Thymus (tissue), 14 donors: ENCODE results near the gene AQP1. TPM values are rescaled to one million over a fixed set of nuclear protein-coding genes. Genes with fewer than 3 reads are reported as not detected.

Experiments
- DNase-seq, 9 donors: peaks; one replicate each; pipeline ENCODE4 v3.0.0-alpha.2; 2013; ENCODE audit warnings: low spot score in 9 of 9, low read depth in 6 of 9, missing footprints in 1 of 9
- H3K27ac ChIP-seq, 2 donors: one replicate each; pipeline ENCODE4 v1.5.1; 2013; ENCODE audit warnings: control low read depth in 1 of 2, low read depth in 1 of 2, low read length in 1 of 2, mild to moderate bottlenecking in 1 of 2, moderate library complexity in 1 of 2
- H3K27me3 ChIP-seq, 2 donors: one replicate each; pipeline ENCODE4 v1.5.1; 2013; ENCODE audit warnings: low read length in 1 of 2; ENCODE audit not compliant: control insufficient read depth in 2 of 2, insufficient read depth in 1 of 2
- H3K36me3 ChIP-seq, 2 donors: one replicate each; pipeline ENCODE4 v1.5.1; 2013; ENCODE audit warnings: low read length in 1 of 2, mild to moderate bottlenecking in 1 of 2, moderate library complexity in 1 of 2; ENCODE audit not compliant: control insufficient read depth in 2 of 2, insufficient read depth in 2 of 2
- H3K4me1 ChIP-seq, 2 donors: one replicate each; pipeline ENCODE4 v1.5.1; 2013; ENCODE audit warnings: low read length in 2 of 2; ENCODE audit not compliant: control insufficient read depth in 2 of 2, insufficient read depth in 2 of 2
- H3K4me3 ChIP-seq, 2 donors: one replicate each; pipeline ENCODE4 v1.5.1; 2013; ENCODE audit warnings: low read length in 2 of 2, control low read depth in 1 of 2, mild to moderate bottlenecking in 1 of 2
- H3K9me3 ChIP-seq, 2 donors: one replicate each; pipeline ENCODE4 v1.5.1; 2013; ENCODE audit warnings: low read length in 1 of 2, mild to moderate bottlenecking in 1 of 2; ENCODE audit not compliant: control insufficient read depth in 2 of 2, insufficient read depth in 1 of 2
- WGBS: extraction: QIAGEN DNeasy Blood & Tissue Kit; methylation state at CpG from one replicate; pipeline ENCODE4 v1.1.7; 2013; 5-methylcytosine and 5-hydroxymethylcytosine counted together
- long read RNA-seq, 10 donors: transcript quantifications; one replicate each; lab custom pipeline, GENCODE V29; 2026
- polyA plus RNA-seq: library from polyadenylated mRNA; stranded (reverse); fragments of 200-250 nt; gene quantifications from one replicate; pipeline ENCODE4 v1.2.3, GENCODE V29; 2013
- total RNA-seq: library from RNA; stranded (reverse); fragments of 120-200 nt; gene quantifications from one replicate; pipeline ENCODE4 v1.2.4, GENCODE V29; 2013
- donor health status: healthy.

Gene AQP1
- total RNA-seq (18.4 TPM), polyA plus RNA-seq (42.2 TPM)
- long read RNA-seq, donor 1, partial matches to known transcripts: 0 of 1 reads
- long read RNA-seq, donor 1, other reads (novel, unspliced or antisense): 0 of 1 reads
- long read RNA-seq, donor 2: 0 reads
- long read RNA-seq, donor 3, partial matches to known transcripts: 0 of 4 reads
- long read RNA-seq, donor 3, other reads (novel, unspliced or antisense): 0 of 4 reads
- long read RNA-seq, donor 4, transcript AQP1-201 (4 exons, 2,913 nt): major isoform, 5 of 5 reads
- long read RNA-seq, donor 4, partial matches to known transcripts: 0 of 5 reads
- long read RNA-seq, donor 4, other reads (novel, unspliced or antisense): 0 of 5 reads
- long read RNA-seq, donor 5, transcript AQP1-201 (4 exons, 2,913 nt): major isoform, 24 of 53 reads
- long read RNA-seq, donor 5, partial matches to known transcripts: 29 of 53 reads
- long read RNA-seq, donor 5, other reads (novel, unspliced or antisense): 0 of 53 reads
- long read RNA-seq, donor 6, partial matches to known transcripts: 0 of 4 reads
- long read RNA-seq, donor 6, other reads (novel, unspliced or antisense): 0 of 4 reads
- long read RNA-seq, donor 7, transcript AQP1-201 (4 exons, 2,913 nt): major isoform, 7 of 7 reads
- long read RNA-seq, donor 7, partial matches to known transcripts: 0 of 7 reads
- long read RNA-seq, donor 7, other reads (novel, unspliced or antisense): 0 of 7 reads
- long read RNA-seq, donor 8, partial matches to known transcripts: 0 of 3 reads
- long read RNA-seq, donor 8, other reads (novel, unspliced or antisense): 0 of 3 reads
- long read RNA-seq, donor 9, partial matches to known transcripts: 0 of 4 reads
- long read RNA-seq, donor 9, other reads (novel, unspliced or antisense): 0 of 4 reads
- long read RNA-seq, donor 10, partial matches to known transcripts: 0 of 1 reads
- long read RNA-seq, donor 10, other reads (novel, unspliced or antisense): 0 of 1 reads

GRCh38 chr7:30911561-30911969, at the start of gene AQP1:
AQP1 (plus strand) TSS chr7:30911853; CDS start chr7:30911910, 57 bp downstream.
- Histone ChIP-seq H3K4me1 (no peaks in the 10 kb centered on the region), H3K36me3 (no peaks in the 10 kb centered on the region), H3K4me3 (no peak within 1 kb of the TSS), H3K9me3 (no peaks in the 10 kb centered on the region), H3K27me3 (no peaks in the 10 kb centered on the region), H3K27ac (no peak within 1 kb of the TSS)
- WGBS: 17% methylated on average over 12 of the region's 12 CpGs
- DNase-seq: no peak

GRCh38 chr7:30862995-30863705, 48.5 kb upstream of the AQP1 start:
- Histone ChIP-seq H3K27me3 (no peaks in the 10 kb centered on the region), H3K27ac (no peak overlapping the region), H3K4me3 (no peak overlapping the region), H3K36me3 (no peaks in the 10 kb centered on the region), H3K9me3 (peaks cover 0 to 2% of the 10 kb centered on the region in 2 donors), H3K4me1 (no peaks in the 10 kb centered on the region)
- no peak for DNase-seq
- WGBS: 94% methylated on average over 9 of the region's 9 CpGs

DNA sequence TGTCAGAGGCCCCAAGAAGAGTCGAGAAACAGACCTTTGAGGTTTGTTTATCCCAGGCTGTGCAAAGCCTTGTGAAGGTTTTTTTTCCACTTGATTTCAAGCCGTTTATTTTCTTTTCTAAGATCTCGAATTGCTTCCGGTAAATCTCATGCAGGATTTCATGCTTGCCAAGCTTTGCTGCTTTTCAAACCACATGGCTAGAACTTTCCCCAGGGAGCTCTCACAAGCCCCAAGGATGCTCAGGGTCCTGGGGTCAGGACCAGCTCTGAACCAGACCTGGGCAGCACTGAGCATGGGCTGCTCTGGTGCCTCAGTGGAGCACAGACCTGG, 48.0 kb upstream of the AQP1 start:
- Histone ChIP-seq H3K27me3 (no peaks in the 10 kb centered on the region), H3K27ac (no peak overlapping the region), H3K4me3 (no peak overlapping the region), H3K9me3 (peaks cover 0 to 2% of the 10 kb centered on the region in 2 donors), H3K4me1 (no peaks in the 10 kb centered on the region), H3K36me3 (no peaks in the 10 kb centered on the region)
- DNase-seq: no peak
- 92% methylated on average over 4 of the region's 4 CpGs for WGBS

- H3K4me3 ChIP-seq: no peak overlapping the region
- no peak overlapping the region for H3K27ac ChIP-seq
- peaks cover 0 to 2% of the 10 kb centered on the region in 2 donors for H3K9me3 ChIP-seq
- H3K4me1 ChIP-seq: no peaks in the 10 kb centered on the region
- WGBS: 93% methylated on average over 3 of the region's 3 CpGs
- H3K36me3 ChIP-seq: no peaks in the 10 kb centered on the region
- no peaks in the 10 kb centered on the region for H3K27me3 ChIP-seq
- DNase-seq: no peak
These were observed 47.6 kb upstream of the AQP1 start for GRCh38 chr7:30864101-30864500.

GRCh38 chr7:30865076-30865475, 46.6 kb upstream of the AQP1 start:
- H3K27ac ChIP-seq: no peak overlapping the region
- no peaks in the 10 kb centered on the region for H3K36me3 ChIP-seq
- H3K4me3 ChIP-seq: no peak overlapping the region
- no peak for DNase-seq
- no peaks in the 10 kb centered on the region for H3K27me3 ChIP-seq
- H3K9me3 ChIP-seq: no peaks in the 10 kb centered on the region
- H3K4me1 ChIP-seq: no peaks in the 10 kb centered on the region
- WGBS: 90% methylated on average over 4 of the region's 4 CpGs

DNA sequence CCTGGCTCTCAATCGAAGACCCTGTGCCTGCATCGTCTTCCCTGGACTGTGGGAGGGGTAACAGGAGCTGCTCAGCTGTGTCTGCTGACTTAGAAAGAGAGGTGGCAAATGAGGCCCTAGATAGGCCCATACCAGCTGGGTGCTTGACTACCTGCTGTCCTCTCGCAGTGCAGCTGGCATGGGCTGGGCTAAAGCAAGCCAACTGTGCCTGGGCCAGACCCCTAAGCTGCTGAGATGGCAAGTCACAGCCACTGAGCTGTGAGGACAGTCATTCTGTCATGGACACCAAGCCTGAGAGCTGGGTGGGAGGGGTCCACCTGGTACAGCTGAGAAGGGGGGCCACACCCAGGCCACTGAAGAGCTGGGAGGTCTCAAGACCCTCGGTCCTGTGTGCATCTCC, 45.8 kb upstream of the AQP1 start:
- no peak overlapping the region for H3K27ac ChIP-seq
- no peak for DNase-seq
- no peaks in the 10 kb centered on the region for H3K27me3 ChIP-seq
- no peaks in the 10 kb centered on the region for H3K36me3 ChIP-seq
- WGBS: 95% methylated on average over 4 of the region's 4 CpGs
- H3K4me1 ChIP-seq: no peaks in the 10 kb centered on the region
- H3K4me3 ChIP-seq: no peak overlapping the region
- no peaks in the 10 kb centered on the region for H3K9me3 ChIP-seq

DNA sequence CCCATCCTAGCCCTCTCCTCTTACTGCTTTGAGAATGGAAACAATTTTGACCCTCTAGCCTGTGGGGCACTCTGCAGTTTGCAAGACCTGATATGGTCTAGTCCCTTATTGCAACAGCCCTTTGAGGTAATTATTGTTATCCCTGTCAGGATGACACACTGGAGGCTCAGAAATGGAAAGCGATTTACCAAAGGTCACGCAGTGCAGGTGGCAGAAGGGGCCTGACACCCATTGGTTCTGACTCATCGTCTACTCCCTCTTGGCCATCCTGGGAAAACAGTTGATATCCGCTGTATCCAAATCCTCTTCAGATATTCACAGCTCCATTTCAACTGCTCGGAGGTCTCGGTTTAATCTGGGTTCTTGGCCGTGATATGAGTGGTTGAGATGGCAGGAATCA, 44.7 kb upstream of the AQP1 start:
- 98% methylated on average over 7 of the region's 7 CpGs for WGBS
- no peak for DNase-seq
- Histone ChIP-seq H3K27me3 (no peaks in the 10 kb centered on the region), H3K4me1 (no peaks in the 10 kb centered on the region), H3K4me3 (no peak overlapping the region), H3K27ac (no peak overlapping the region), H3K9me3 (no peaks in the 10 kb centered on the region), H3K36me3 (no peaks in the 10 kb centered on the region)

GRCh38 chr7:30867483-30867882, 44.2 kb upstream of the AQP1 start:
- Histone ChIP-seq H3K4me3 (no peak overlapping the region), H3K9me3 (no peaks in the 10 kb centered on the region), H3K4me1 (no peaks in the 10 kb centered on the region), H3K27me3 (no peaks in the 10 kb centered on the region), H3K27ac (no peak overlapping the region), H3K36me3 (no peaks in the 10 kb centered on the region)
- 100% methylated on average over 1 of the region's 1 CpG for WGBS
- no peak for DNase-seq
